Endometrial microvascular endothelial cells (primary cell): ENCODE measurements around the gene PRKCE. TPM values are rescaled to one million over a fixed set of nuclear protein-coding genes. Genes with fewer than 3 reads are reported as not detected.

Experiments
- in situ Hi-C: cut with HindIII; loops from 2 replicates; pipeline ENCODE4 v1.10.0; 2017; ENCODE audit warnings: low sequenced_read_pairs, low pct_unique_long_range_greater_than_20kb; ENCODE audit errors: inconsistent ontology term
- total RNA-seq: library from RNA; depleted of rRNA; stranded (reverse); fragments of >200 nt; gene quantifications from one replicate; pipeline ENCODE4 v1.2.3, GENCODE V29; 2015; ENCODE audit errors: inconsistent ontology term

The PRKCE gene
- total RNA-seq, 1 donor from 2014 or later = 155 TPM

GRCh38 chr2:46157966-46158310, 506.5 kb downstream of the PRKCE start:
- in situ Hi-C loops = no loop called here

GRCh38 chr2:46158661-46159060, 507.2 kb downstream of the PRKCE start:
- in situ Hi-C loops = no loop called here

GRCh38 chr2:46160326-46160725, 508.9 kb downstream of the PRKCE start:
- in situ Hi-C loops = loop anchor here (10.0 kb wide), 1 partner anchor 94 kb away; no protein-coding TSS in a partner anchor

GRCh38 chr2:46161315-46161714, 509.8 kb downstream of the PRKCE start:
- in situ Hi-C loops = loop anchor here (10.0 kb wide), 1 partner anchor 93 kb away; no protein-coding TSS in a partner anchor

- in situ Hi-C loops = loop anchor here (10.0 kb wide), 1 partner anchor 93 kb away; no protein-coding TSS in a partner anchor
These were observed 510.4 kb downstream of the PRKCE start for GRCh38 chr2:46161911-46162310.

- in situ Hi-C loops = loop anchor here (10.0 kb wide), 1 partner anchor 92 kb away; no protein-coding TSS in a partner anchor
These were observed 511.0 kb downstream of the PRKCE start for GRCh38 chr2:46162329-46163097.

- in situ Hi-C loops = loop anchor here (10.0 kb wide), 1 partner anchor 92 kb away; no protein-coding TSS in a partner anchor
These were observed 511.6 kb downstream of the PRKCE start for GRCh38 chr2:46163098-46163430.

- in situ Hi-C loops = loop anchor here (10.0 kb wide), 1 partner anchor 91 kb away; no protein-coding TSS in a partner anchor
These were observed 512.5 kb downstream of the PRKCE start for GRCh38 chr2:46163804-46164528.

GRCh38 chr2:46164529-46165301, 513.2 kb downstream of the PRKCE start:
- in situ Hi-C loops = loop anchor here (10.0 kb wide), 1 partner anchor 90 kb away; no protein-coding TSS in a partner anchor

- in situ Hi-C loops = loop anchor here (10.0 kb wide), 1 partner anchor 89 kb away; no protein-coding TSS in a partner anchor
These were observed 514.4 kb downstream of the PRKCE start for GRCh38 chr2:46165916-46166315.

- in situ Hi-C loops = loop anchor here (10.0 kb wide), 1 partner anchor 87 kb away; no protein-coding TSS in a partner anchor
These were observed 515.9 kb downstream of the PRKCE start for GRCh38 chr2:46167406-46167805.

- in situ Hi-C loops = loop anchor here (10.0 kb wide), 1 partner anchor 87 kb away; no protein-coding TSS in a partner anchor
These were observed 516.4 kb downstream of the PRKCE start for GRCh38 chr2:46167924-46168323.

- in situ Hi-C loops = loop anchor here (10.0 kb wide), 1 partner anchor 85 kb away; no protein-coding TSS in a partner anchor
These were observed 518.0 kb downstream of the PRKCE start for GRCh38 chr2:46169467-46169866.

GRCh38 chr2:46170026-46170425, 518.6 kb downstream of the PRKCE start:
- in situ Hi-C loops = no loop called here

- in situ Hi-C loops = no loop called here
These were observed 519.3 kb downstream of the PRKCE start for GRCh38 chr2:46170611-46171350.

GRCh38 chr2:46171411-46171953, 520.0 kb downstream of the PRKCE start:
- in situ Hi-C loops = no loop called here

GRCh38 chr2:46171996-46172546, 520.6 kb downstream of the PRKCE start:
- in situ Hi-C loops = no loop called here

GRCh38 chr2:46173030-46173429, 521.6 kb downstream of the PRKCE start:
- in situ Hi-C loops = no loop called here
